Activated CD8-positive, alpha-beta T cell treated with anti-CD3 and anti-CD28 coated beads for 36 hours (primary cell): ENCODE results near the gene ZBTB38. TPM values are rescaled to one million over a fixed set of nuclear protein-coding genes. Genes with fewer than 3 reads are reported as not detected.

Source experiments
- ATAC-seq: fragments of 200-7000 bp; cut with Tn5 transposase; one replicate; pipeline ENCODE4 v1.10.0; 2021; ENCODE audit warnings: mild to moderate bottlenecking, moderate library complexity
- CTCF ChIA-PET: fragments of 350-600 bp; sonication (Branson Sonifier 250); formaldehyde crosslinking; loops from one replicate; lab custom pipeline; 2021; ENCODE audit warnings: antibody characterized with exemption; lab: Charles Lee
- POLR2A ChIA-PET: fragments of 350-600 bp; sonication (Branson Sonifier 250); formaldehyde crosslinking; loops from one replicate; lab custom pipeline; 2021; ENCODE audit warnings: antibody characterized with exemption; lab: Charles Lee
- DNase-seq: peaks from one replicate; pipeline ENCODE4 v3.0.0-alpha.2; 2020
- H3K27ac Mint-ChIP-seq: one replicate; pipeline ENCODE4 v1.8.0; 2021; ENCODE audit warnings: mild to moderate bottlenecking, mixed read lengths
- H3K27me3 Mint-ChIP-seq: one replicate; pipeline ENCODE4 v1.8.0; 2021; ENCODE audit warnings: mixed read lengths
- H3K36me3 Mint-ChIP-seq: one replicate; pipeline ENCODE4 v1.8.0; 2021; ENCODE audit warnings: low read depth, mixed read lengths
- H3K4me1 Mint-ChIP-seq: one replicate; pipeline ENCODE4 v1.8.0; 2021; ENCODE audit warnings: low read depth, mixed read lengths
- H3K4me3 Mint-ChIP-seq: one replicate; pipeline ENCODE4 v1.8.0; 2021; ENCODE audit warnings: mild to moderate bottlenecking, moderate library complexity, mixed read lengths
- H3K9me3 Mint-ChIP-seq: one replicate; pipeline ENCODE4 v1.8.0; 2021; ENCODE audit warnings: mixed read lengths
- CTCF ChIP-seq: fragments of 200-600 bp; IDR thresholded peaks from one replicate; pipeline ENCODE4 v1.8.0; 2022; ENCODE audit warnings: antibody characterized with exemption, mild to moderate bottlenecking
- intact Hi-C: fragments of 100-400 bp; cut with micrococcal nuclease; formaldehyde crosslinking; loops from one replicate; pipeline ENCODE4 v1.10.0; 2022
- total RNA-seq, 2 experiments: library from RNA; stranded (reverse); gene quantifications; one replicate each; pipeline ENCODE4 v1.2.3, GENCODE V29; 2021

Gene ZBTB38
- total RNA-seq, 2 experiments from 2014 or later: 20.4 to 21.2 TPM

GRCh38 chr3:141385406-141386125, 17.3 kb downstream of the ZBTB38 start:
- Mint-ChIP-seq H3K36me3 (no peaks in the 10 kb centered on the region), H3K4me1 (peaks cover 15% of the 10 kb centered on the region), H3K4me3 (no peak overlapping the region), H3K9me3 (no peaks in the 10 kb centered on the region), H3K27ac (no peak overlapping the region), H3K27me3 (peaks cover 2% of the 10 kb centered on the region)
- CTCF ChIA-PET: interaction anchor here (0.7 to 4.0 kb wide), 12 partner anchors 8 to 149 kb away, joined by 3 to 23 read pairs (median 4); no protein-coding TSS in a partner anchor
- POLR2A ChIA-PET: interaction anchor here (0.9 kb wide), 1 partner anchor 70 kb away, joined by 4 read pairs; no protein-coding TSS in a partner anchor
- intact Hi-C loops: no loop called here
- DNase-seq: no peak
- no peak for ATAC-seq
- no peak for TF ChIP-seq CTCF

GRCh38 chr3:141386126-141386488, 17.8 kb downstream of the ZBTB38 start:
- no peak for TF ChIP-seq CTCF
- no peaks in the 10 kb centered on the region for H3K36me3 Mint-ChIP-seq
- no peaks in the 10 kb centered on the region for H3K9me3 Mint-ChIP-seq
- H3K4me3 Mint-ChIP-seq: no peak overlapping the region
- peaks cover 13% of the 10 kb centered on the region for H3K4me1 Mint-ChIP-seq
- DNase-seq (no peak), ATAC-seq (no peak)
- ChIA-PET POLR2A (interaction anchor here (0.9 to 1.0 kb wide), 2 partner anchors 15 to 69 kb away, joined by 3 to 4 read pairs; no protein-coding TSS in a partner anchor), CTCF (interaction anchor here (0.6 to 1.5 kb wide), 7 partner anchors 9 to 83 kb away, joined by 3 to 7 read pairs (median 4); no protein-coding TSS in a partner anchor)
- intact Hi-C loops: no loop called here
- H3K27ac Mint-ChIP-seq: no peak overlapping the region
- peaks cover 2% of the 10 kb centered on the region for H3K27me3 Mint-ChIP-seq

DNA sequence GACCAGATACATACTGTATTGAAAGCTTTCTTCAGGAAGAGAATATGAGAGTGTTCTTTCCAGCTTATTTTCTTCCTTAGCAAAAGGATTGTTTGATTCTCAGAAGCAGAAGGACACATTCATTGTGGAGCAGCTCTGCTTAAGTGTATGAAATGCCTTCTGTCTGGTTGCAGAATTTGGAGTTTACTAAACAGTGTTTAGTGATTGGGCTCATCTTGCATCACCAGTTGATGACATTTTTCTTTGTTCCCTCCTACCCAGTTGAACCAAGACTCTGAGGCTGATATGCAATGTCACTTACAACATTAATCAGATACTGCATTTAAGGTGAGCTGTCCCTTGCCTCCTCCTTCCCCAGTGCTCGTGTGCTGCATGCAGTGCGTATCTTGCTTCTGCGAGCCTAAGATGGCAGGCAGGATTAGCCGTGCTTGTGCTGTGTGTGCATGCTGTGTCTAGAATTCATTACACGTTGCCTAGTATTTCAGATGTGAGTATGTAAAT, 18.4 kb downstream of the ZBTB38 start:
- H3K9me3 Mint-ChIP-seq: no peaks in the 10 kb centered on the region
- H3K36me3 Mint-ChIP-seq: no peaks in the 10 kb centered on the region
- ATAC-seq: no peak
- DNase-seq: no peak
- H3K4me1 Mint-ChIP-seq: peaks cover 15% of the 10 kb centered on the region
- intact Hi-C loops: no loop called here
- H3K27me3 Mint-ChIP-seq: peaks cover 2% of the 10 kb centered on the region
- no peak overlapping the region for H3K4me3 Mint-ChIP-seq
- H3K27ac Mint-ChIP-seq: no peak overlapping the region
- ChIA-PET POLR2A (interaction anchor here (1.0 kb wide), 1 partner anchor 16 kb away, joined by 3 read pairs; no protein-coding TSS in a partner anchor), CTCF (interaction anchor here (0.6 to 1.5 kb wide), 6 partner anchors 10 to 84 kb away, joined by 3 to 7 read pairs (median 4); no protein-coding TSS in a partner anchor)
- TF ChIP-seq CTCF: no peak

DNA sequence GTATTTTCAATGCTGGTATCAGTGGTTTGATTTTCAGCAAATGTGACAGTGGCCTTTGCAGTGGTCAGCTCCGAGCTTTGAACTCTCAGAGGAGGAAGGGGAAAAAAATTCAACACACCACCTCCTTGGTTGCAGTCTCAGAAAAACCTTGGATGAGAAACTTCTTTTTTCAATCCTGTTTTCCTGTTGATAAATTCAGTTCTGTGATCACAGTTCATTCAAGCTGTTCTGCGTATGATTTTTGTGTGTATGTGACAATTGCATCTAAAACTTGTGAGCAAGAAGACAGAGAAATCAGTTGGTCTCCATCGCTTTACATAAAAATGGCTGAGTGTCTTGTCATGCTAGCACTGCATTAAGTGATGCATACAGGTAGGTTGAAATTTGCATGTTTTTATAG, 19.2 kb downstream of the ZBTB38 start:
- POLR2A ChIA-PET: no interaction called here
- H3K27me3 Mint-ChIP-seq: peaks cover 2% of the 10 kb centered on the region

More for the DNA sequence above, 19.2 kb downstream of the ZBTB38 start:
- H3K9me3 Mint-ChIP-seq: no peaks in the 10 kb centered on the region
- no peak overlapping the region for H3K4me3 Mint-ChIP-seq
- peaks cover 17% of the 10 kb centered on the region for H3K4me1 Mint-ChIP-seq
- no peak for TF ChIP-seq CTCF
- ATAC-seq (no peak), DNase-seq (no peak)
- intact Hi-C loops: no loop called here
- no peak overlapping the region for H3K27ac Mint-ChIP-seq
- CTCF ChIA-PET: interaction anchor here (1.1 to 1.6 kb wide), 4 partner anchors 17 to 54 kb away, joined by 3 to 6 read pairs (median 4); no protein-coding TSS in a partner anchor
- H3K36me3 Mint-ChIP-seq: no peaks in the 10 kb centered on the region
